Measurements from ENCODE around the gene RASAL3. TPM values are rescaled to one million over a fixed set of nuclear protein-coding genes. Genes with fewer than 3 reads are reported as not detected.

Gene RASAL3
- total and polyA plus RNA-seq, 9 donors, result 0.61 to 2.6 (median 1.4) TPM

GRCh38 chr19:15403151-15403531 lies 61.2 kb downstream of the RASAL3 start:
- Histone ChIP-seq H3K4me1 (ENCODE audit: insufficient read depth) (peaks cover 20% of the 10 kb centered on the region), H3K27me3 (no peaks in the 10 kb centered on the region), H3K9me3 (no peaks in the 10 kb centered on the region), H3K27ac (no peak overlapping the region), H3K36me3 (no peaks in the 10 kb centered on the region), H3K4me3 (no peak overlapping the region)
- WGBS, 3 donors, result 90 to 94% (median 90%) methylated on average over 10 of the region's 10 CpGs
- intact Hi-C loops (cut with DNase I), result no loop called here
- DNase-seq, result no peak
- TF ChIP-seq EP300 (IDR thresholded peaks at IDR 0.05), result no peak
- no peak for TF ChIP-seq CTCF (IDR thresholded peaks at IDR 0.05)
- no peak for TF ChIP-seq POLR2A (IDR thresholded peaks at IDR 0.05)

GRCh38 chr19:15402411-15403150 lies 61.8 kb downstream of the RASAL3 start:
- Histone ChIP-seq H3K9me3 (no peaks in the 10 kb centered on the region), H3K36me3 (no peaks in the 10 kb centered on the region), H3K4me3 (no peak overlapping the region), H3K27me3 (no peaks in the 10 kb centered on the region), H3K27ac (no peak overlapping the region), H3K4me1 (ENCODE audit: insufficient read depth) (peaks cover 20% of the 10 kb centered on the region)
- TF ChIP-seq POLR2A (IDR thresholded peaks at IDR 0.05), result no peak
- TF ChIP-seq EP300 (IDR thresholded peaks at IDR 0.05), result no peak
- TF ChIP-seq CTCF (IDR thresholded peaks at IDR 0.05), result no peak
- DNase-seq, result no peak
- intact Hi-C loops (cut with DNase I), result no loop called here
- WGBS, 3 donors, result 79 to 83% (median 81%) methylated on average over 15 of the region's 15 CpGs

MicroRNA genes within 50 kb of the gene (microRNA counts, 767-probe panel; counts per million panel counts)
- microRNA hsa-miR-1470, result 530 counts per million, percentile 78 among the panel's probes with 10 or more counts

Small RNAs within 50 kb of the gene (microRNA-seq; reads per million reads assigned to microRNA genes)
- gene MIR1470, result 0 reads per million in 3 donors

Small RNAs within 50 kb of the gene (small RNA-seq; reads per million reads assigned to genes)
- not detected for gene MIR1470

Other genes with a start within 250 kb of the RASAL3 start
- gene EPHX3, start 232.1 kb downstream of the RASAL3 start, total RNA-seq, result under 1 TPM in 6 of 7 donors, not detected in 1; 0.24 to 0.89 (median 0.49) TPM
- under 1 TPM; 0.30 to 0.67 TPM for gene EPHX3, start 232.1 kb downstream of the RASAL3 start, polyA plus RNA-seq
- 100 to 1,000 TPM in 4 of 7 donors, 10 to 100 TPM in 3; 19.6 to 127 (median 100) TPM for gene BRD4, start 132.0 kb downstream of the RASAL3 start, total RNA-seq
- 10 to 100 TPM; 30.1 to 31.0 TPM for gene BRD4, start 132.0 kb downstream of the RASAL3 start, polyA plus RNA-seq
- gene AKAP8, start 84.8 kb downstream of the RASAL3 start, total RNA-seq, result 10 to 100 TPM; 19.1 to 53.3 (median 46.4) TPM
- gene AKAP8, start 84.8 kb downstream of the RASAL3 start, polyA plus RNA-seq, result 10 to 100 TPM; 13.6 to 21.6 TPM
- gene AKAP8L, start 45.6 kb downstream of the RASAL3 start, total RNA-seq, result 100 to 1,000 TPM in 3 of 7 donors, 10 to 100 TPM in 4; 85.9 to 121 (median 93.2) TPM
- gene AKAP8L, start 45.6 kb downstream of the RASAL3 start, polyA plus RNA-seq, result 10 to 100 TPM; 70.3 to 78.5 TPM
- 10 to 100 TPM; 21.0 to 46.5 (median 41.7) TPM for gene WIZ, start 14.6 kb downstream of the RASAL3 start, total RNA-seq
- 10 to 100 TPM in 1 of 2 donors, 1 to 10 TPM in 1; 4.8 to 24.7 TPM for gene WIZ, start 14.6 kb downstream of the RASAL3 start, polyA plus RNA-seq
- under 1 TPM in 1 of 7 donors, not detected in 6; 0.28 TPM for gene PGLYRP2, start 15.0 kb upstream of the RASAL3 start, total RNA-seq
- not detected for gene PGLYRP2, start 15.0 kb upstream of the RASAL3 start, polyA plus RNA-seq
- gene CYP4F22, start 44.0 kb upstream of the RASAL3 start, total RNA-seq, result under 1 TPM in 2 of 7 donors, not detected in 5; 0.08 to 0.13 TPM
- gene CYP4F22, start 44.0 kb upstream of the RASAL3 start, polyA plus RNA-seq, result under 1 TPM in 1 of 2 donors, not detected in 1; 0.13 TPM
- gene CYP4F8, start 150.7 kb upstream of the RASAL3 start, total RNA-seq, result 1 to 10 TPM in 1 of 7 donors, not detected in 6; 1.1 TPM
- not detected for gene CYP4F8, start 150.7 kb upstream of the RASAL3 start, polyA plus RNA-seq
- 1 to 10 TPM in 1 of 7 donors, under 1 TPM in 5, not detected in 1; 0.15 to 1.8 (median 0.38) TPM for gene CYP4F3, start 176.4 kb upstream of the RASAL3 start, total RNA-seq
- under 1 TPM in 1 of 2 donors, not detected in 1; 0.13 TPM for gene CYP4F3, start 176.4 kb upstream of the RASAL3 start, polyA plus RNA-seq
- 10 to 100 TPM in 3 of 7 donors, 1 to 10 TPM in 4; 2.7 to 14.1 (median 9.4) TPM for gene CYP4F12, start 208.5 kb upstream of the RASAL3 start, total RNA-seq
- gene CYP4F12, start 208.5 kb upstream of the RASAL3 start, polyA plus RNA-seq, result 1 to 10 TPM; 4.0 to 8.9 TPM

Data from ovary (tissue), 9 donors.